HepG2 (cell line): ENCODE results near the gene ATF6. TPM values are rescaled to one million over a fixed set of nuclear protein-coding genes. Genes with fewer than 3 reads are reported as not detected.

Source experiments
- ATAC-seq: fragments of 200-7000 bp; cut with Tn5 transposase; 3 replicates; pipeline ENCODE4 v1.9.1; 2020; ENCODE audit warnings: mild to moderate bottlenecking, moderate library complexity
- BruUV-seq: library from RNA; stranded (reverse); fragments of 400-500 nt; replicated peaks from 2 replicates; lab custom pipeline; 2021; lab: Mats Ljungman, UMichigan
- CTCF ChIA-PET: fragments of 300-600 bp; formaldehyde crosslinking; extraction: SDS; loops from one replicate; lab custom pipeline; 2021; ENCODE audit warnings: low total read pairs, inconsistent platforms, low intra/inter-chr PET ratio; lab: Yijun Ruan, JAX
- POLR2A ChIA-PET: fragments of 350-600 bp; sonication (Branson Sonifier 250); formaldehyde crosslinking; loops from one replicate; lab custom pipeline; 2020; ENCODE audit warnings: antibody characterized with exemption, inconsistent platforms; lab: Yijun Ruan, JAX
- DNase-seq: peaks from one replicate; pipeline ENCODE4 v3.0.0-alpha.2; 2015; ENCODE audit warnings: low spot score
- FAIRE-seq: peaks from 3 replicates; lab custom pipeline; 2011; peaks lifted over from hg19 to GRCh38; lab: Jason Lieb, UNC
- H2AFZ ChIP-seq: one replicate; pipeline ENCODE4 v1.6.1; 2011; ENCODE audit warnings: low read length, inconsistent platforms
- H3K27ac ChIP-seq: fragments of 300-600 bp; 3 replicates; pipeline ENCODE4 v1.8.0; 2011; ENCODE audit warnings: mixed run types, mild to moderate bottlenecking, mixed read lengths, low read length, inconsistent platforms; ENCODE audit not compliant: insufficient read depth; ENCODE audit errors: extremely low read length
- H3K27me3 ChIP-seq, 2 experiments: fragments of 200-600 bp in 1 of 2; 2 replicates in 1 of 2; 3 replicates in 1 of 2; pipeline versions ENCODE4 v1.6.0 to v1.8.0; 2011; ENCODE audit warnings: low read length in 2 of 2, mild to moderate bottlenecking in 2 of 2, moderate library complexity in 2 of 2, inconsistent platforms in 1 of 2; ENCODE audit not compliant: insufficient read depth in 2 of 2, control insufficient read depth in 1 of 2
- H3K36me3 ChIP-seq, 2 experiments: fragments of 200-600 bp in 1 of 2; replicated peaks in 1 of 2; 2 replicates in 1 of 2; 3 replicates in 1 of 2; pipeline versions ENCODE4 v1.5.1 to v1.8.0; 2011; ENCODE audit warnings: low read length in 2 of 2, inconsistent platforms in 1 of 2; ENCODE audit not compliant: insufficient read depth in 2 of 2, control insufficient read depth in 1 of 2
- H3K4me1 ChIP-seq: 2 replicates; pipeline ENCODE4 v1.5.1; 2012; ENCODE audit warnings: low read length, inconsistent platforms; ENCODE audit not compliant: insufficient read depth
- H3K4me2 ChIP-seq: 2 replicates; pipeline ENCODE4 v1.6.0; 2011; ENCODE audit warnings: low read depth, low read length, inconsistent platforms
- H3K4me3 ChIP-seq, 3 experiments: fragments of 200-600 bp in 1 of 3; sonication (generic), shearing (Covaris generic) in 1 of 3; replicated peaks in 1 of 3; 2 replicates each; pipeline ENCODE4 v1.5.1; 2011 to 2016; ENCODE audit warnings: low read length in 3 of 3, inconsistent platforms in 2 of 3, low read depth in 2 of 3, mild to moderate bottlenecking in 2 of 3, control low read depth in 1 of 3, mixed read lengths in 1 of 3; ENCODE audit not compliant: insufficient read depth in 1 of 3
- H3K79me2 ChIP-seq: one replicate; pipeline ENCODE4 v1.6.1; 2011; ENCODE audit warnings: low read length, inconsistent platforms; ENCODE audit not compliant: insufficient read depth
- H3K9ac ChIP-seq: 2 replicates; pipeline ENCODE4 v1.6.0; 2011; ENCODE audit warnings: mild to moderate bottlenecking, low read depth, low read length, inconsistent platforms; ENCODE audit not compliant: insufficient read depth
- H3K9me3 ChIP-seq: 2 replicates; pipeline ENCODE4 v1.5.1; 2012; ENCODE audit warnings: mild to moderate bottlenecking, low read length
- H4K20me1 ChIP-seq: 2 replicates; pipeline ENCODE4 v1.6.0; 2011; ENCODE audit warnings: inconsistent platforms, mild to moderate bottlenecking, low read length, moderate library complexity; ENCODE audit not compliant: insufficient read depth
- ETV6 ChIP-seq: sonication (generic); formaldehyde crosslinking; conservative IDR thresholded peaks from 2 replicates; pipeline ENCODE4 v1.4.0; 2020; ENCODE audit warnings: missing genetic modification reagents
- FOXM1 ChIP-seq: sonication (generic); formaldehyde crosslinking; IDR thresholded peaks from 2 replicates; pipeline ENCODE4 v1.5.0; 2020; ENCODE audit warnings: missing genetic modification reagents
- HNF1B ChIP-seq: sonication (generic); formaldehyde crosslinking; IDR thresholded peaks from 2 replicates; pipeline ENCODE4 v1.5.1; 2020; ENCODE audit warnings: mild to moderate bottlenecking, moderate library complexity, missing genetic modification reagents
- HNF4G ChIP-seq, 2 experiments: sonication (generic) in 1 of 2; formaldehyde crosslinking in 1 of 2; IDR thresholded peaks; 2 replicates each; pipeline versions ENCODE4 v1.4.0 to v1.6.1; 2011 to 2020; ENCODE audit warnings: borderline replicate concordance in 2 of 2, low read depth in 2 of 2, mild to moderate bottlenecking in 2 of 2, low read length in 1 of 2, missing genetic modification reagents in 1 of 2, moderate library complexity in 1 of 2
- NCOA2 ChIP-seq: sonication (generic); formaldehyde crosslinking; IDR thresholded peaks from 2 replicates; pipeline ENCODE4 v1.8.0; 2022; ENCODE audit warnings: inconsistent platforms
- NCOA5 ChIP-seq: sonication (generic); formaldehyde crosslinking; IDR thresholded peaks from 2 replicates; pipeline ENCODE4 v1.4.0; 2020; ENCODE audit warnings: missing genetic modification reagents
- SPEN ChIP-seq: sonication (generic); formaldehyde crosslinking; IDR thresholded peaks from 2 replicates; pipeline ENCODE4 v1.5.1; 2020; ENCODE audit warnings: low read depth, mild to moderate bottlenecking, missing genetic modification reagents
- ZNF567 ChIP-seq: sonication (generic); formaldehyde crosslinking; IDR thresholded peaks from 2 replicates; pipeline ENCODE4 v1.8.1; 2023; ENCODE audit warnings: mild to moderate bottlenecking, missing genetic modification reagents, borderline replicate concordance
- ZNF776 ChIP-seq: sonication (generic); formaldehyde crosslinking; IDR thresholded peaks from 2 replicates; pipeline ENCODE4 v1.4.0; 2020; ENCODE audit warnings: mild to moderate bottlenecking, missing genetic modification reagents
- ZNF788 ChIP-seq: sonication (generic); formaldehyde crosslinking; IDR thresholded peaks from 2 replicates; pipeline ENCODE4 v1.5.0; 2020; ENCODE audit warnings: mild to moderate bottlenecking, missing genetic modification reagents, borderline replicate concordance
- ZNF790 ChIP-seq: sonication (generic); formaldehyde crosslinking; IDR thresholded peaks from 2 replicates; pipeline ENCODE4 v1.8.0; 2022; ENCODE audit warnings: missing genetic modification reagents, mild to moderate bottlenecking, borderline replicate concordance
- WGBS: methylation state at CpG from one replicate; pipeline ENCODE4 v1.1.6; 2017; ENCODE audit warnings: low lambda C conversion rate; 5-methylcytosine and 5-hydroxymethylcytosine counted together
- in situ Hi-C: cut with HindIII; loops from 2 replicates; pipeline ENCODE4 v1.10.0; 2017; ENCODE audit warnings: low pct_unique_long_range_greater_than_20kb; ENCODE audit not compliant: extremely low pct_ligation_motif_present
- intact Hi-C: fragments of 100-400 bp; cut with micrococcal nuclease; formaldehyde crosslinking; loops from one replicate; pipeline ENCODE4 v1.10.0; 2022; ENCODE audit not compliant: unreplicated experiment
- polyA plus RNA-seq, 8 experiments: library from polyadenylated mRNA; depleted of rRNA in 3 of 8; stranded (reverse) in 7 of 8; unstranded in 1 of 8; fragments of >200 nt; fragmentation: Illumina TruSeq in 4 of 8; extraction: Trizol in 4 of 8; gene quantifications; 2 replicates each; pipeline versions ENCODE4 v1.2.1 to v1.2.3, GENCODE V29; 2011 to 2016; ENCODE audit warnings: low read depth in 4 of 8, missing spikeins in 1 of 8, mixed read lengths in 1 of 8; ENCODE audit not compliant: insufficient read depth in 1 of 8
- total RNA-seq, 5 experiments: library from RNA; depleted of rRNA; stranded (reverse); fragments of >200 nt; fragmentation: Illumina TruSeq; extraction: Trizol; gene quantifications; 2 replicates each; pipeline ENCODE4 v1.2.3, GENCODE V29; 2016; ENCODE audit warnings: low read depth in 1 of 5

The ATF6 gene
- total and polyA plus RNA-seq, 2 of the 13 experiments (the other 11 are each of a cell fraction or from before 2014, with no cell fraction given), result 13.2 to 14.5 TPM

- Histone ChIP-seq H3K79me2 (no peaks in the 10 kb centered on the region), H3K27me3 (no peaks in the 10 kb centered on the region), H3K4me3 (no peak overlapping the region), H2AFZ (no peak overlapping the region), H3K4me1 (no peaks in the 10 kb centered on the region), H3K27ac (no peak overlapping the region), H4K20me1 (no peaks in the 10 kb centered on the region), H3K4me2 (no peak overlapping the region), H3K9ac (no peak overlapping the region), H3K9me3 (no peaks in the 10 kb centered on the region), H3K36me3 (no peaks in the 10 kb centered on the region; a peak in 1 of 5 replicates)
- 97% methylated on average over 1 of the region's 1 CpG for WGBS
- BruUV-seq, result no TSS peak
- intact Hi-C loops (no loop called here), in situ Hi-C loops (no loop called here)
- FAIRE-seq (no peak), ATAC-seq (no peak), DNase-seq (no peak)
- CTCF ChIA-PET, result no interaction called here
- TF ChIP-seq ZNF776 (CRISPR knock-in tag) (no peak), NCOA5 (no peak), ZNF788 (CRISPR knock-in tag) (no peak), NCOA2 (CRISPR knock-in tag) (no peak), ETV6 (CRISPR knock-in tag) (no peak), HNF1B (CRISPR knock-in tag) (no peak), ZNF790 (CRISPR knock-in tag) (no peak), ZNF567 (no peak), FOXM1 (CRISPR knock-in tag) (no peak), HNF4G (IDR thresholded peaks at IDR 0.05; ENCODE audit: borderline replicate concordance, low read depth, low read length) (no peak), HNF4G (CRISPR knock-in tag; IDR thresholded peaks at IDR 0.05; ENCODE audit: borderline replicate concordance, low read depth) (no peak), SPEN (CRISPR knock-in tag) (no peak)
- POLR2A ChIA-PET, result no interaction called here
Measured at GRCh38 chr1:161840363-161840762, 74.2 kb downstream of the ATF6 start.
